GM12892 (cell line): ENCODE measurements around the gene NTN3.

Experiments
- POLR2A ChIP-seq: IDR thresholded peaks from 2 replicates; pipeline ENCODE4 v1.6.1; 2011; ENCODE audit warnings: low read depth, low read length, control low read depth
- POLR2AphosphoS5 ChIP-seq: IDR thresholded peaks from 2 replicates; pipeline ENCODE4 v1.6.1; 2011; ENCODE audit warnings: low read depth, low read length, control low read depth
- TAF1 ChIP-seq: IDR thresholded peaks from 2 replicates; pipeline ENCODE4 v1.6.1; 2011; ENCODE audit warnings: low read depth, mild to moderate bottlenecking, control low read depth, low read length, borderline replicate concordance

- TF ChIP-seq POLR2A (no peak), POLR2AphosphoS5 (no peak), TAF1 (no peak)
Measured at GRCh38 chr16:2500918-2501750, 30.0 kb downstream of the NTN3 start.
